ENCODE results near the gene SFXN1. TPM values are rescaled to one million over a fixed set of nuclear protein-coding genes. Genes with fewer than 3 reads are reported as not detected.

Gene SFXN1
- total RNA-seq, 1 donor from 2014 or later: 36.3 TPM

- DNase-seq (ENCODE audit: low read depth in 2 of 2): no peak
Measured at GRCh38 chr5:175573493-175574269, 95.3 kb downstream of the SFXN1 start.

GRCh38 chr5:175575301-175575700 is 96.9 kb downstream of the SFXN1 start:
- DNase-seq (ENCODE audit: low read depth in 2 of 2): no peak

GRCh38 chr5:175576096-175576495 is 97.7 kb downstream of the SFXN1 start:
- no peak for DNase-seq (ENCODE audit: low read depth in 2 of 2)

- no peak for DNase-seq (ENCODE audit: low read depth in 2 of 2)
Measured at GRCh38 chr5:175576591-175576990, 98.2 kb downstream of the SFXN1 start.

Other genes starting within 250 kb of the SFXN1 start
- gene DRD1, start 34.4 kb upstream of the SFXN1 start, total RNA-seq: not detected in 2 replicates
- gene HRH2, start 179.5 kb downstream of the SFXN1 start, total RNA-seq: not detected in 2 replicates